Prostate gland (tissue), 2 donors: Measurements from ENCODE around the gene TSHZ2. TPM values are rescaled to one million over a fixed set of nuclear protein-coding genes. Genes with fewer than 3 reads are reported as not detected.

Experiments used
- DNase-seq: peaks from one replicate; pipeline ENCODE4 v3.0.0-alpha.2; 2019; ENCODE audit warnings: low spot score
- H3K27ac ChIP-seq, 2 donors: fragments of 200-600 bp; sonication (generic); 2 replicates each; pipeline ENCODE4 v1.5.1; 2017 to 2019
- H3K27me3 ChIP-seq: fragments of 200-600 bp; sonication (generic); replicated peaks from 2 replicates; pipeline ENCODE4 v1.5.1; 2019; ENCODE audit not compliant: insufficient read depth
- H3K36me3 ChIP-seq, 2 donors: fragments of 200-600 bp; sonication (generic); 1 replicate in 1 of 2; 2 replicates in 1 of 2; pipeline versions ENCODE4 v1.5.1 to v1.8.1; 2017 to 2019
- H3K4me1 ChIP-seq: fragments of 200-600 bp; sonication (generic); replicated peaks from 2 replicates; pipeline ENCODE4 v1.5.1; 2019
- H3K4me3 ChIP-seq, 2 donors: fragments of 200-600 bp; sonication (generic); 2 replicates each; pipeline ENCODE4 v1.5.1; 2017 to 2019
- H3K9me3 ChIP-seq: fragments of 200-600 bp; sonication (generic); 2 replicates; pipeline ENCODE4 v1.5.1; 2017
- POLR2A ChIP-seq: fragments of 450-650 bp; IDR thresholded peaks from one replicate; pipeline ENCODE4 v1.6.1; 2016; ENCODE audit warnings: antibody characterized with exemption, mild to moderate bottlenecking
- POLR2AphosphoS5 ChIP-seq: sonication (generic); formaldehyde crosslinking; IDR thresholded peaks from one replicate; pipeline ENCODE4 v1.6.1; 2017; ENCODE audit warnings: antibody characterized with exemption
- WGBS: methylation state at CpG from one replicate; pipeline ENCODE4 v1.1.5; 2018; 5-methylcytosine and 5-hydroxymethylcytosine counted together
- intact Hi-C: fragments of 100-400 bp; cut with DNase I; formaldehyde crosslinking; loops from one replicate; pipeline ENCODE4 v1.14.2; 2022
- total RNA-seq, 2 donors: library from RNA; depleted of rRNA; stranded (reverse); fragments of >200 nt; gene quantifications; one replicate each; pipeline ENCODE4 v1.1.0, GENCODE V29; 2016
- TF ChIP-seq, protein P1 (sequence below), 4 experiments: fragments of 200-600 bp in 2 of 4; fragments of 450-650 bp in 2 of 4; sonication (generic) in 2 of 4; IDR thresholded peaks; 1 replicate in 3 of 4; 2 replicates in 1 of 4; pipeline ENCODE4 v1.5.1; 2016 to 2019; ENCODE audit warnings: antibody characterized with exemption in 4 of 4, mild to moderate bottlenecking in 2 of 4, moderate library complexity in 2 of 4

TSHZ2 gene
- total RNA-seq, 2 donors from 2014 or later = 9.8 to 35.1 TPM

DNA sequence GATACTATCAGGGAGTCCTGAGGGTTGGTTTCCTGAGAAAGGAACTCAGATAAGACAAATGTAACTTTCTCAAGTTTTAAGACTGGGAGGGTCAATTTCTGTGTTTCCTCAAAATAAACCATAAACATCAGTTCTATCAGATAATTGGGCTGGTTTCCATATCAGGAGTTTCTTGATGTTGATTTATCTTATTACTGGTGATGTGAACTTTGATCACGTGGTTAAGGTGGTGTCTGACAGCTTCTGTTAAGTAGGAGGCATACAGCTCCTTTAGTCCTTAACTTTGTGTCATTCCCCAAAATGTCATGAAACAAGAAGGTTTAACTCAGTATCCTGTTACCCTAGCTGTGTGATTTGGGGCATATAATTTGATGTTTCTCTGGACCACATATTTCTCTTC lies 476.3 kb downstream of the TSHZ2 start:
- intact Hi-C loops = no loop called here
- Histone ChIP-seq H3K9me3 (no peaks in the 10 kb centered on the region), H3K4me3 (no peak overlapping the region), H3K36me3 (no peaks in the 10 kb centered on the region), H3K4me1 (no peaks in the 10 kb centered on the region), H3K27me3 (no peaks in the 10 kb centered on the region), H3K27ac (no peak overlapping the region)
- 85% methylated on average over 1 of the region's 1 CpG for WGBS
- no peak for DNase-seq
- TF ChIP-seq POLR2AphosphoS5 (no peak), POLR2A (no peak)
- TF ChIP-seq, protein P1, sequence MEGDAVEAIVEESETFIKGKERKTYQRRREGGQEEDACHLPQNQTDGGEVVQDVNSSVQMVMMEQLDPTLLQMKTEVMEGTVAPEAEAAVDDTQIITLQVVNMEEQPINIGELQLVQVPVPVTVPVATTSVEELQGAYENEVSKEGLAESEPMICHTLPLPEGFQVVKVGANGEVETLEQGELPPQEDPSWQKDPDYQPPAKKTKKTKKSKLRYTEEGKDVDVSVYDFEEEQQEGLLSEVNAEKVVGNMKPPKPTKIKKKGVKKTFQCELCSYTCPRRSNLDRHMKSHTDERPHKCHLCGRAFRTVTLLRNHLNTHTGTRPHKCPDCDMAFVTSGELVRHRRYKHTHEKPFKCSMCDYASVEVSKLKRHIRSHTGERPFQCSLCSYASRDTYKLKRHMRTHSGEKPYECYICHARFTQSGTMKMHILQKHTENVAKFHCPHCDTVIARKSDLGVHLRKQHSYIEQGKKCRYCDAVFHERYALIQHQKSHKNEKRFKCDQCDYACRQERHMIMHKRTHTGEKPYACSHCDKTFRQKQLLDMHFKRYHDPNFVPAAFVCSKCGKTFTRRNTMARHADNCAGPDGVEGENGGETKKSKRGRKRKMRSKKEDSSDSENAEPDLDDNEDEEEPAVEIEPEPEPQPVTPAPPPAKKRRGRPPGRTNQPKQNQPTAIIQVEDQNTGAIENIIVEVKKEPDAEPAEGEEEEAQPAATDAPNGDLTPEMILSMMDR (IDR thresholded peaks at IDR 0.05) = no peak

DNA sequence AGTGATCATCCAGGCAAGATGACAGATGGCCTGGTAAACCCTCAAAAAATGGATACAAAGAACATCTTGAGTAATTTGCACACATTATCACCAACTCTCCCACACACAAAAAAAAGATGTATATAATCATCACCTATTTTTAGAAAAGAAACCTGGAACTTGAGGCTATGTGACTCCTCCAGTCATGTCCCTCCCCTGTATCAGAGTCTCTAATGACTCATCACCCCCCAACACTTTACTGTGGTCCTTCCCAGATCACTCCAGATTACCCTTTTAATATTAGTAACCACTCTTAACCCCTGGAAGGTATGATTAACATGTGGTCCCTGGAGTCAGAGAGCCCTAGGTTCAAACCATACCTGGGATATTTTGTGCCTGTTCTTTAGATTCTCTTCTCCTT lies 476.7 kb downstream of the TSHZ2 start:
- intact Hi-C loops = no loop called here
- H3K4me3 ChIP-seq = no peak overlapping the region

DNA sequence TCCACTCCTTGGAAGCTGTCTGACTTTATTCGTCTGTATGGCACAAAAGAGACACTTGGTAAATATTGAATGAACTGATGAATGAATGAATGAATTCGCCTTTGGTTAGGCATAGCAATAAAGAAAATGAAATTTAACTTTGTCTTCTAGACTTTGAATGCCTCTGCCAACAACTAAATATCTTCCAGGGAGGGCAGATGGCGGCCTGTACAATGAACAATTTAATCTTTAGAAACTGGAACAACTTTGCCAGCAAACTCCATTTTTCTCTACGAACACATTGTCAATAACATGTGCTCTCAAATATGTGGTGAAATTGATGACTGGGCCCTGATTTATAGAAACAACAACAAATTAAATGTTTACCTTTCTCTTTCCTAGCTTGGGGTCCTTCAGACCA lies 480.9 kb downstream of the TSHZ2 start:
- Histone ChIP-seq H3K4me3 (no peak overlapping the region), H3K36me3 (no peaks in the 10 kb centered on the region), H3K4me1 (no peaks in the 10 kb centered on the region), H3K9me3 (no peaks in the 10 kb centered on the region), H3K27ac (no peak overlapping the region), H3K27me3 (no peaks in the 10 kb centered on the region)
- intact Hi-C loops = no loop called here
- 88% methylated on average over 4 of the region's 4 CpGs for WGBS
- TF ChIP-seq POLR2A = no peak
- DNase-seq = no peak

More for the DNA sequence above, 476.7 kb downstream of the TSHZ2 start:
- TF ChIP-seq POLR2A = no peak
- TF ChIP-seq, protein P1 (IDR thresholded peaks at IDR 0.05) = no peak
- no peak for TF ChIP-seq POLR2AphosphoS5
- H3K4me1 ChIP-seq = no peaks in the 10 kb centered on the region
- no peaks in the 10 kb centered on the region for H3K36me3 ChIP-seq
- no peaks in the 10 kb centered on the region for H3K9me3 ChIP-seq
- DNase-seq = no peak
- no peaks in the 10 kb centered on the region for H3K27me3 ChIP-seq
- H3K27ac ChIP-seq = no peak overlapping the region

DNA sequence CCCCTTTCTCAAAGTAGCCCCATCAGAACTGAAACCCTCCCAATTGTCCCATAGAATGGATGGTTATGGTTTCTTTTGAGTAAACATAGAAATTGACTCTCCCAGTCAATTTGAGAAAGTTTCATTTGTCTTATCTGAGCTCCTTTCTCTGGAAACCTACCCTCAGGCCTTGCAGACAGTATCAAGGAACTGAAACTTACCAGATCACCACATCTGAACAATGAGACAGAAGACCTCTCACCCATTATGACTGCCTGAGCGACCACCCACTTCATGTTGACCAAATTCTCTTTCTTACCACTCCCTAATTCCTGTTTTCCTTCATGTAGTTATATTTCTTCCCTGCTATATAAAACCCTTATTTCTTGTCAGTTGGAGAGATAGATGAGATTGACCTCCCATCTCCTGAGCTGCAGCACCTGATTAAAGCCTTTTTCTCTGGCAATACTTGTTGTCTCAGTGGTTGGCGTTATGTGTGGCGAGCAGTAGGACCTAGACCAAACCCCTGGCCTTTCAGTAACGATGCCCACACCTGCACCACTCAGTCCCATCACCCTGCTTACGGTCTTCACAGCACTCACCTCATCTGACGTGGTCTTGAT lies 482.6 kb downstream of the TSHZ2 start:
- DNase-seq = no peak
- no peaks in the 10 kb centered on the region for H3K9me3 ChIP-seq
- no peak overlapping the region for H3K27ac ChIP-seq
- no peaks in the 10 kb centered on the region for H3K4me1 ChIP-seq
- 94% methylated on average over 6 of the region's 6 CpGs for WGBS
- intact Hi-C loops = no loop called here
- no peaks in the 10 kb centered on the region for H3K36me3 ChIP-seq
- no peaks in the 10 kb centered on the region for H3K27me3 ChIP-seq
- TF ChIP-seq POLR2AphosphoS5 = no peak
- TF ChIP-seq POLR2A = no peak
- TF ChIP-seq, protein P1 (IDR thresholded peaks at IDR 0.05) = no peak
- H3K4me3 ChIP-seq = no peak overlapping the region

DNA sequence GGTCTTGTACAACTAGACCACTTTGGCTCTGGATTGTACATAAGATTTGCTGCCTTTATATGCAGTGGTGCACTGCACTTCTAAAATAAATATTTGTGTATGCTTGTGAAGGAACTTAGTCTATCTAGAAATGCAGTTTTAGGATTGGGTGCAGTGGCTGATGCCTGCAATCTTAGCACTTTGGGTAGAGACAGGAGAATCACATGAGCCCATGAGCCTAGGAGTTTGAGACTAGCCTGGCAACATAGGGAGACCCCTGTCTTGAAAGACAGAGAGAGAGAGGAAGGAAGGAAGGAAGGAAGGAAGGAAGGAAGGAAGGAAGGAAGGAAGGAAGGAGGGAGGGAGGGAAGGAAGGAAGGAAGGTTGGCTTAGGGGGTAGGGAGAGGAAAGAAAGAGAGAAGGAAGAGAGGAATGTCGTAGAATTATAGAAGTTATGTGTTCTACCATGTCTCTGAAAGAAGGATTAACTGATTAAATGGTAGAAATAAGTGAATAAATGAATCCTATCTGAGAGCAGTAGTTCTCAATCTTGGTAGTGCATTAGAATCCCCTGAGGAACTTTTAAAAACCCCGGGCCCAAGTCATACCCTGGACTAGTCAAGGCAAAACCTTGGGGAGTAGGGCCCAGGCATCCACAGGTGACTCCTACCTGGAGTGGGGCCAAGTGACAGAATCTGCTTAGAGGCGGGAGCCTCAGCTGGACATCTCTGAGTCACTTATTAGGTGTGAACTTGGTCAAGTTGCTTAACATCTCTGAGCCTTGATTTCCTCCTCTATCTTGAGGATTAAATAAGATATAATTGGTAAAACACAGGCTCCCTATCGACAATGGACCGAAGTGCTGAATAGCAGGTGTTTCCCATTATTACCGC lies 491.2 kb downstream of the TSHZ2 start:
- no peaks in the 10 kb centered on the region for H3K27me3 ChIP-seq
- no peaks in the 10 kb centered on the region for H3K4me1 ChIP-seq
- no peak for DNase-seq
- H3K9me3 ChIP-seq = no peaks in the 10 kb centered on the region
- no peaks in the 10 kb centered on the region for H3K36me3 ChIP-seq
- WGBS = 92% methylated on average over 6 of the region's 6 CpGs
- no peak overlapping the region for H3K4me3 ChIP-seq
- intact Hi-C loops = no loop called here
- no peak for TF ChIP-seq POLR2AphosphoS5
- TF ChIP-seq, protein P1 (IDR thresholded peaks at IDR 0.05) = no peak
- TF ChIP-seq POLR2A = no peak
- H3K27ac ChIP-seq = no peak overlapping the region
